Spleen (tissue), 11 donors: ENCODE measurements around the gene NOD2. TPM values are rescaled to one million over a fixed set of nuclear protein-coding genes. Genes with fewer than 3 reads are reported as not detected.
A peak's percentile ranks its signal among the peaks of the same experiment; 100 is the strongest.

Source experiments
- DNase-seq: peaks from one replicate; pipeline ENCODE4 v3.0.0-alpha.2; 2020
- H3K27ac ChIP-seq, 8 donors: fragments of 200-600 bp; sonication (generic) in 7 of 8; 1 replicate in 4 of 8; 2 replicates in 4 of 8; pipeline versions ENCODE4 v1.5.0 to v1.8.0; 2016 to 2021; ENCODE audit warnings: inconsistent platforms in 4 of 8, mild to moderate bottlenecking in 4 of 8, moderate library complexity in 1 of 8
- H3K27me3 ChIP-seq, 7 donors: fragments of 200-600 bp; sonication (generic) in 6 of 7; replicated peaks in 1 of 7; 1 replicate in 4 of 7; 2 replicates in 3 of 7; pipeline versions ENCODE4 v1.5.0 to v1.8.0; 2016 to 2021; ENCODE audit warnings: inconsistent platforms in 3 of 7, mild to moderate bottlenecking in 1 of 7
- H3K36me3 ChIP-seq, 6 donors: fragments of 200-600 bp; sonication (generic) in 5 of 6; 1 replicate in 4 of 6; 2 replicates in 2 of 6; pipeline versions ENCODE4 v1.5.0 to v1.8.0; 2016 to 2021; ENCODE audit warnings: inconsistent platforms in 2 of 6
- H3K4me1 ChIP-seq, 6 donors: fragments of 200-600 bp; sonication (generic) in 5 of 6; 1 replicate in 3 of 6; 2 replicates in 3 of 6; pipeline versions ENCODE4 v1.5.0 to v1.8.0; 2016 to 2021; ENCODE audit warnings: inconsistent platforms in 3 of 6
- H3K4me3 ChIP-seq, 8 donors: fragments of 200-600 bp; sonication (generic) in 7 of 8; 1 replicate in 4 of 8; 2 replicates in 4 of 8; pipeline versions ENCODE4 v1.5.0 to v1.8.0; 2016 to 2021; ENCODE audit warnings: inconsistent platforms in 4 of 8, mild to moderate bottlenecking in 4 of 8, moderate library complexity in 2 of 8
- H3K9me3 ChIP-seq, 8 donors: fragments of 200-600 bp; sonication (generic) in 7 of 8; 1 replicate in 4 of 8; 2 replicates in 4 of 8; pipeline versions ENCODE4 v1.5.0 to v1.8.0; 2016 to 2021; ENCODE audit warnings: inconsistent platforms in 4 of 8
- POLR2A ChIP-seq, 3 donors: fragments of 450-650 bp; IDR thresholded peaks; one replicate each; pipeline ENCODE4 v1.5.1; 2017; ENCODE audit warnings: antibody characterized with exemption in 3 of 3, mild to moderate bottlenecking in 1 of 3
- POLR2AphosphoS5 ChIP-seq, 3 donors: sonication (generic); formaldehyde crosslinking; IDR thresholded peaks; one replicate each; pipeline ENCODE4 v1.5.1; 2017; ENCODE audit warnings: antibody characterized with exemption in 3 of 3
- WGBS, 5 donors: extraction: QIAGEN DNeasy Blood & Tissue Kit in 3 of 5; methylation state at CpG; one replicate each; pipeline versions ENCODE4 v1.1.5 to v1.1.7; 2013 to 2018; 5-methylcytosine and 5-hydroxymethylcytosine counted together
- intact Hi-C: fragments of 100-400 bp; cut with DNase I; formaldehyde crosslinking; loops from one replicate; pipeline ENCODE4 v1.15.0; 2023; ENCODE audit warnings: low total_unique reads
- polyA plus RNA-seq, 3 donors: library from polyadenylated mRNA; stranded (reverse); fragments of 200-250 nt; gene quantifications; one replicate each; pipeline ENCODE4 v1.2.1, GENCODE V29; 2013
- total RNA-seq, 7 donors: library from RNA; depleted of rRNA in 3 of 7; stranded (reverse); fragments of >200 nt in 3 of 7; fragmentation: NEBNext Ultra II Directional in 4 of 7; extraction: Animal tissue kit (Norgen Biotek cat#: 25700) in 4 of 7; gene quantifications; one replicate each; pipeline versions ENCODE4 v1.1.0 to v1.2.1, GENCODE V29; 2016 to 2021
- TF ChIP-seq, protein P1 (sequence below), 11 experiments: fragments of 200-600 bp in 7 of 11; fragments of 450-650 bp in 4 of 11; sonication (generic) in 4 of 11; IDR thresholded peaks in 8 of 11; conservative IDR thresholded peaks in 3 of 11; 1 replicate in 7 of 11; 2 replicates in 4 of 11; pipeline versions ENCODE4 v1.4.0 to v1.8.0; 2016 to 2021; ENCODE audit warnings: antibody characterized with exemption in 11 of 11, inconsistent platforms in 4 of 11, mild to moderate bottlenecking in 1 of 11
- donor health status: healthy with polysubstance abuse.
- donor health status: DM: no; HTN: no; CAD: no; lungs with moderate emphysema.
- donor health status: DM: no; HTN: no; CAD: no.
- donor health status: Bipolar disorder and iron deficiency.
- donor health status: healthy.
- donor health status: DM: no; HTN: no; CAD: no.
- donor health status: DM: yes; HTN: yes; CAD: no.

Gene NOD2
- total and polyA plus RNA-seq, 10 donors, result 0.41 to 23.2 (median 9.5) TPM

DNA sequence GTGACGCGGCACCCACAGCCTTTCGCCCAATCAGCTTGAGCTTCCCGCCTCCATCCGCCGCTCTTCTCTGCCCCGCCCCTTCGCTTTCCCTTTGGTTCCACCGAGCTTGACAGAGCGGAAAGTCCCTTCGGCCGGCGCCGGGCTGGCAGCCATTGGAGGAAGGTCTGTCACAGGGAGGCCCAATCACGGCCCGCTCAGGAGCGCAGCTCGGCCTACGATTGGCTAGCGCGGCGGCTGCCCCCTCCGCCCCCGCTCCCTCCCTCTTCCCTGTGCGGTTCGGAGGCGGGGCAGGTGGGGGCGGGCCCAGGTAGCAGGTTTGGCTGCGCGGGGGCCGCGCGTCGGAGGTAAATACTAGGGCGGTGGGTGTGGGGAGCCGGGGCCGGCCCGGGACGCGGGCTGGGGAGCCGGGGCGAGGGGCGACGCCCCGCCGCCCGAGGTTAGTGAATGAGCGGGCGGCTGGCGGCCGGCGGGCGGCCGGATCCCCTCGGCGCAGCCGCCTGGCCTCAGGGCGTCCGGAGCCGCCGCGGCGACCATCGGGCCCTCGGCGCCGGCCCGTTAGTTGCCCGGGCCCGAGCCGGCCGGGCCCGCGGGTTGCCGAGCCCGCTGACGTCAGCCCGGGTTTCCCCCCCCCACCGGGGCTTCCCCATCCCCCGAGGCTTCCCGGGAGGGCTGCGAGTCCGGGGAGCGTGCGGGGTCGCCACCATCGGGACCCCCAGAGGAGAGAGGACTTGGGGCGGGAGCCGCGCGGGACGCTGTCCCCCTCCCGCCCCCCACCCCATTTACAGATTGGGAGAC is 48.6 kb downstream of the NOD2 start, which contains the start of gene CYLD:
Gene CYLD (plus strand): TSS at position 306 of the 795 bp plus-strand sequence. CDS start 7,613 bp downstream, outside the sequence.
- WGBS, 5 donors, result 1% methylated on average over 23 to 93 of the region's 93 CpGs; no CpG with 5 or more reads in 1 of the 5 donors

DNA sequence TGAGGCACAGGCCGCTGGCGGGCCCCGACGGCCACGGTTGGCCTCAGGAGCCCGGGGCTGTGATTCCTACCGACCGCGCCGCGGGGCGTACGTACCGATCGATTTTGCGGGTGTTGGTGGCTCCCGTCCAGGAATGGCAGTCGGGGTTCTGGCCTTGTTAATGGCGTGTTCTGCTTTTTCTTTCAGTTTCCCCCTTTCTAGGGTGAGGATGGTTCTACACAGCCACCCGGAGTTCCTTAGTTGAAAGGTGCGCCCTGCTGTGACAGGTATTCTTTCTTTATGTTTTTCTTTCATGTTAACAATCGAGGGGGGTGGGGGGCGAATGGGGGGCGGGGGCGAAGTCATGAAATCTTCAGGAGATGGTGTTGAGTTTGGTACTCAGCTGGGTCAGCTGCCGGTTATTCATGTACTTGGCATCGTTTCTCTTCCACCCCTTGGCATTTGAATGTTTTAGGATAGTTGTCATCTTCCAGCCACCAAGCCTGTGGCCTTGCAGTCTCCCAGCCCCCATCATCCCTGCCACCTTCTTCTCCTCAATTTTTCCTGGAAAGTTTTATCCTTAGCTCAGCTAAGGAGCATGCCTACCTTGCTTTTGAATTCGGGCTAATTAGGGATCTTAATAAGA is 49.3 kb downstream of the NOD2 start:
- Histone ChIP-seq H3K4me3 (peak overlapping the region; percentile 73 to 90 (median 83)), H3K27me3 (no peaks in the 10 kb centered on the region), H3K4me1 (peaks cover 48 to 64% (median 55%) of the 10 kb centered on the region in 6 donors), H3K36me3 (peaks cover 0 to 28% (median 0%) of the 10 kb centered on the region in 6 donors), H3K9me3 (no peaks in the 10 kb centered on the region), H3K27ac (peak overlapping the region; percentile 98 to 100 (median 99))
- 1 to 2% (median 1%) methylated on average over 22 to 28 of the region's 28 CpGs for whole genome bisulfite sequencing, 5 donors
- no peak for DNase-seq
- TF ChIP-seq, protein P1, sequence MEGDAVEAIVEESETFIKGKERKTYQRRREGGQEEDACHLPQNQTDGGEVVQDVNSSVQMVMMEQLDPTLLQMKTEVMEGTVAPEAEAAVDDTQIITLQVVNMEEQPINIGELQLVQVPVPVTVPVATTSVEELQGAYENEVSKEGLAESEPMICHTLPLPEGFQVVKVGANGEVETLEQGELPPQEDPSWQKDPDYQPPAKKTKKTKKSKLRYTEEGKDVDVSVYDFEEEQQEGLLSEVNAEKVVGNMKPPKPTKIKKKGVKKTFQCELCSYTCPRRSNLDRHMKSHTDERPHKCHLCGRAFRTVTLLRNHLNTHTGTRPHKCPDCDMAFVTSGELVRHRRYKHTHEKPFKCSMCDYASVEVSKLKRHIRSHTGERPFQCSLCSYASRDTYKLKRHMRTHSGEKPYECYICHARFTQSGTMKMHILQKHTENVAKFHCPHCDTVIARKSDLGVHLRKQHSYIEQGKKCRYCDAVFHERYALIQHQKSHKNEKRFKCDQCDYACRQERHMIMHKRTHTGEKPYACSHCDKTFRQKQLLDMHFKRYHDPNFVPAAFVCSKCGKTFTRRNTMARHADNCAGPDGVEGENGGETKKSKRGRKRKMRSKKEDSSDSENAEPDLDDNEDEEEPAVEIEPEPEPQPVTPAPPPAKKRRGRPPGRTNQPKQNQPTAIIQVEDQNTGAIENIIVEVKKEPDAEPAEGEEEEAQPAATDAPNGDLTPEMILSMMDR (IDR thresholded peaks at IDR 0.05 in 8 of 11, conservative IDR thresholded peaks at IDR 0.05 in 3 of 11), result no peak
- TF ChIP-seq POLR2AphosphoS5 (IDR thresholded peaks at IDR 0.05), result peak in 1 of 3 donors; percentile 37
- TF ChIP-seq POLR2A (IDR thresholded peaks at IDR 0.05), result no peak
- intact Hi-C loops, result no loop called here

More for the DNA sequence above, 48.6 kb downstream of the NOD2 start, which contains the start of gene CYLD:
- intact Hi-C loops, result no loop called here
- DNase-seq, result peak; percentile 99
- Histone ChIP-seq H3K27me3 (no peaks in the 10 kb centered on the region), H3K36me3 (peaks cover 0 to 28% (median 0%) of the 10 kb centered on the region in 6 donors), H3K27ac (peak within 1 kb of the TSS; percentile 98 to 100 (median 99)), H3K4me1 (peaks cover 41 to 58% (median 48%) of the 10 kb centered on the region in 6 donors), H3K9me3 (no peaks in the 10 kb centered on the region), H3K4me3 (peak within 1 kb of the TSS; percentile 73 to 90 (median 83))
- TF ChIP-seq, protein P1 (IDR thresholded peaks at IDR 0.05 in 8 of 11, conservative IDR thresholded peaks at IDR 0.05 in 3 of 11), result peak in 3 of 11 experiments; percentile 22 to 34 (median 34)
- TF ChIP-seq POLR2A (IDR thresholded peaks at IDR 0.05), result peak in 2 of 3 donors; percentile 44 to 89
- TF ChIP-seq POLR2AphosphoS5 (IDR thresholded peaks at IDR 0.05), result peak; percentile 93 to 97 (median 96)

DNA sequence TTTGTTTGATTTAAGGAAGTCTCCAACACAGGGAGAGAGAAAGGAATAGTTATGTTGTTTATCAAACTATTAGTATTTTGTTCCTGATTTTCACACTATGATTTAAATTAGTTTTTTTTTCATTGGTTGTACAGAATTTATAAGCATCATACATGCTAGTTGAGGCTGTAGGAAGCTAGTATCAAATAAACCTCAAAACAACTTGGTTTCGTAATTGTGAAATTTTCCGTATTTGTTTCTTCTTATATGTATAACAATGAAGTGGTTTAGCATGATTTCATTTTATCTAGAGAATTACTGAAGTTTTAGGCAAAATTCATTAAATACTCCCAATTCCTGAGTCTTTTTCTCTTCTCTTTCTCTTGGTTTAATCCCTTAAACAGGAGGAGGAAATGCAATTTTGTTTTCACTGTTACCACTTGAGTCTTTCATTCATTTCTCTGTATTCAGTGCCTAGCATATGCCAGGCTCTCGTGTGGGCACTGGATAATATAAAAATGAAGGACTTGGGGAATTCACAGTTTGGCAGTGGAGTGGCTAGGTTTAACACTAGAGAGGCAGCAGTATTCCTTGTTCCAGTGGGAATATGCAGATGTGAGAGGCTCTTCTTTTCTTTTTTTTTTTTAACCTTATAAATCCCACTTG is 50.3 kb downstream of the NOD2 start:
- peaks cover 53 to 74% (median 65%) of the 10 kb centered on the region in 6 donors for H3K4me1 ChIP-seq
- WGBS, 5 donors, result 31 to 43% (median 40%) methylated on average over 3 of the region's 3 CpGs
- DNase-seq, result no peak
- H3K4me3 ChIP-seq, result peak overlapping the region; percentile 73 to 90 (median 83)
- peaks cover 0 to 22% (median 0%) of the 10 kb centered on the region in 6 donors for H3K36me3 ChIP-seq
- intact Hi-C loops, result no loop called here
- TF ChIP-seq POLR2AphosphoS5 (IDR thresholded peaks at IDR 0.05) (no peak), POLR2A (IDR thresholded peaks at IDR 0.05) (no peak)
- TF ChIP-seq, protein P1 (IDR thresholded peaks at IDR 0.05 in 8 of 11, conservative IDR thresholded peaks at IDR 0.05 in 3 of 11), result no peak
- peak overlapping the region; percentile 29 to 100 (median 99) for H3K27ac ChIP-seq
- H3K27me3 ChIP-seq, result no peaks in the 10 kb centered on the region
- H3K9me3 ChIP-seq, result no peaks in the 10 kb centered on the region
